T-helper 17 cell (primary cell): Measurements from ENCODE around the gene C1QB. TPM values are rescaled to one million over a fixed set of nuclear protein-coding genes. Genes with fewer than 3 reads are reported as not detected.
"Not testable (repeated sequence)": the region's sequence is repeated elsewhere in the genome, so short reads cannot be mapped to it uniquely, and the experiment has no call there.

ENCODE experiments used
- ATAC-seq: fragments of 150-1000 bp; cut with Tn5 transposase; 2 replicates; pipeline ENCODE4 v1.10.0; 2021; ENCODE audit warnings: mild to moderate bottlenecking, moderate library complexity
- DNase-seq, 3 donors: peaks; one replicate each; pipeline versions ENCODE4 v3.0.0 to v3.0.0-alpha.2; 2020 to 2021
- H3K9me3 ChIP-seq: one replicate; pipeline ENCODE4 v1.7.0; 2013; ENCODE audit warnings: low read length, mild to moderate bottlenecking; ENCODE audit not compliant: control insufficient read depth, poor library complexity, severe bottlenecking
- H3K27ac Mint-ChIP-seq: one replicate; pipeline ENCODE4 v1.8.0; 2022; ENCODE audit warnings: mild to moderate bottlenecking, moderate library complexity, mixed read lengths
- H3K27me3 Mint-ChIP-seq: one replicate; pipeline ENCODE4 v1.8.0; 2022; ENCODE audit warnings: mixed read lengths
- H3K36me3 Mint-ChIP-seq: one replicate; pipeline ENCODE4 v1.8.0; 2022; ENCODE audit warnings: low read depth, mixed read lengths
- H3K4me1 Mint-ChIP-seq: one replicate; pipeline ENCODE4 v1.8.0; 2022; ENCODE audit warnings: mild to moderate bottlenecking, mixed read lengths
- H3K4me3 Mint-ChIP-seq: one replicate; pipeline ENCODE4 v1.8.0; 2022; ENCODE audit warnings: mild to moderate bottlenecking, moderate library complexity, mixed read lengths
- total RNA-seq, 4 donors: library from RNA in 2 of 4; stranded (reverse) in 2 of 4; gene quantifications; one replicate each; pipeline ENCODE4 v1.2.3 and lab custom pipeline; 2022 to 2026

The C1QB gene
- total RNA-seq, 2 donors from 2014 or later, result not detected

DNA sequence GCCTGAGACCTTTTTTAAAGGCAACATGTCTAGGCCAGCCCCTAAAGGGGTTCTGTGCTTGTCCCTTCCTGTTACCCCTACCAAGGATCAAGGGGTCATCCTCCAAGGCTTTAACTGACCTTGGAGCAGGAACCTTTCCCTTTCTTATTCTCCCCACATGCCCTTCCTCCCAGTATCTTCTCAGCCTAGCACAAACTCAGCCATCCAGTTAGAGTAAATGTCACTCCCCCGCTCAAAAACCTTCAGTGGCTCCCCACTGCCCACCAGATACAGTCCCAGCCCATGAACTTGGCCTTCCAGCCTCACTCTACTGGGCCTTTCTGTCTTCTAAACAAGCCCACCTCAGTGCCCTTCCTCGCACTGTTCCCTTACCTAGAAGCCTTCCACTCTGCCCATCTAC lies 8.8 kb downstream of the C1QB start:
- Mint-ChIP-seq H3K4me3 (no peak overlapping the region), H3K4me1 (no peaks in the 10 kb centered on the region), H3K36me3 (no peaks in the 10 kb centered on the region), H3K27me3 (peaks cover 55% of the 10 kb centered on the region), H3K27ac (no peak overlapping the region)
- H3K9me3 ChIP-seq, result no peaks in the 10 kb centered on the region
- DNase-seq (no peak), ATAC-seq (no peak)

DNA sequence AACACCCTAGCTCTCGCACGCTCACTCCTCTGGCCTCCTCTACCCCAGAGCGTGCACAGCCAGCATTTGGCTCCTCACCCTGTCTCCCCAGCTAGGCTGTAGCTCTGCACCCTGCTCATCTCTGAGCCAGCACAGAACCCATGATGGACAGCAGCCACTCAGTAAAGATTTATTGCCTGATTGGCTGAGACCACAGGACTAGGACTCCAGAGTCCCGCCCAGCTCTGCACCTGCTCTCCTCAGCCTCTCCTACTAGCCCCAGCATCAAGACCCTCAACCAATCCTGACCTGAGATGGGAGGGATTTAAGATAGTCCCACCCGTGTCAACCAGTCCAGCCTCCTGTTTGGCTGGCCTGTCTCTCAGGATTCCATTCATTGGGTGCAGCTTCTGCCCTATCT lies 9.3 kb downstream of the C1QB start:
- no peak overlapping the region for H3K4me3 Mint-ChIP-seq
- H3K4me1 Mint-ChIP-seq, result no peaks in the 10 kb centered on the region
- ATAC-seq (no peak), DNase-seq (no peak)
- no peaks in the 10 kb centered on the region for H3K9me3 ChIP-seq
- H3K27me3 Mint-ChIP-seq, result peaks cover 53% of the 10 kb centered on the region
- H3K36me3 Mint-ChIP-seq, result no peaks in the 10 kb centered on the region
- H3K27ac Mint-ChIP-seq, result peak overlapping the region; percentile 17

DNA sequence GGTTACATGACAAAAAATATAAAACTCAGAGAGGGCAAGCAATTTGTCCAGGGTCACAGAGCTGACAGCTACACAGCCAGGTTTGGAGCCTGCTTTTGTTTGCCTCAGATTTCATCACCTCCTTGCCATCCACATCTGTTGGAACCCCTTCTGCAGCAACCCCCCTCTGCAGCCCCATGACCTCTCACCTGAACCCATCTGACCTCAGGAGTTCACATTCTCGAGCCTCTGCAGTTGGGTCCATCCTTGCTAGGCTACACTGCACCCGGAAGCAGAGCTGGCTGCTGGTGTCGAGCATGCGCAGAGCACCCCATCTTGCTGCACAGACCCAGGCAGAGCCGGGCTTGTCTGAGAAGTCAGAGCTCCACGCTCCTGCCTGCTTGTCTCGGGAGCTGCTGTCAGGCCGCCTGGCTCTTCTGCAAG lies 10.0 kb downstream of the C1QB start:
- DNase-seq (no peak), ATAC-seq (no peak)
- Mint-ChIP-seq H3K4me1 (peaks cover 2% of the 10 kb centered on the region), H3K36me3 (no peaks in the 10 kb centered on the region), H3K4me3 (no peak overlapping the region), H3K27ac (no peak overlapping the region), H3K27me3 (peaks cover 55% of the 10 kb centered on the region)
- no peaks in the 10 kb centered on the region for H3K9me3 ChIP-seq

DNA sequence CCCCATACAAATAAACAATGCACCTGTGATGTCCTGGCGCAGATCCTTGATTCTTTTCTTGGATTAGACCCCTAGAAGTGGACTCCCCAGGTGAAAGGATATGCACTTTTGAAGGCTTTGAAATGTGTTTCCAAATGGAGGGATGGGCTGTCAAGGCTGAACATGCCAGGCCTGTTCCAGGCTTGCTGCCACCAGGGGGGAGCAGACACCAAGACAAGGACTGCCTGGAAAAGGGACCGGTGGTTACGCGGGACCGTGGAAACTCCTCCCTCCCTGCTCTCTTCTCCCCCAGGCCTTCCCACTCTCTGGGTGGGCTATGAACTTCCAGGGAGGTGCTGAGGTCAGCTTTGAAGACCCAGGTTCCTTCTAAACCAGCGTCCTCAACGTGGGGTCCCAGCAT lies 12.7 kb downstream of the C1QB start:
- Mint-ChIP-seq H3K36me3 (no peaks in the 10 kb centered on the region), H3K27me3 (peaks cover 67% of the 10 kb centered on the region), H3K4me1 (peaks cover 2% of the 10 kb centered on the region), H3K4me3 (no peak overlapping the region), H3K27ac (no peak overlapping the region)
- ATAC-seq, result no peak
- DNase-seq, result no peak
- H3K9me3 ChIP-seq, result no peaks in the 10 kb centered on the region

DNA sequence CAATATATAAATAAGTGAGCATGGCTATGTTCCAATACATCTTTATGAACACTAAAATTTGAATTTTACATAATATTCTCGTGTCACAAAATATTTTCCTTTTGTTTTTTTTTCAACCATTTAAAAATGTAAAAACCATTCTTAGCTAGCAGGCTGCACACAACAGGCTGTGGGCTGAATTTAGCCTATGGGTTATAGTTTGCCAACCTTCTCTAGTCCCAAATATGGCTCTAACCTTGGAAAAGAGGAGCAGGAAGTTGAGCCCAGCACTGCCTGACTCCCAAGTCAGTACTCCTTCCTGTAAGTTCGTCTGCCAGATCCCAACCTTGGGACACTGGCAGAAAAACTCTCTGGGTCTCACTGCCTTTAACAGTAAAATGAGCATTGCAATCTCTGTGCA lies 13.4 kb downstream of the C1QB start:
- Mint-ChIP-seq H3K36me3 (no peaks in the 10 kb centered on the region), H3K27ac (no peak overlapping the region), H3K27me3 (peaks cover 71% of the 10 kb centered on the region), H3K4me3 (no peak overlapping the region), H3K4me1 (peaks cover 2% of the 10 kb centered on the region)
- DNase-seq (no peak), ATAC-seq (no peak)
- no peaks in the 10 kb centered on the region for H3K9me3 ChIP-seq

DNA sequence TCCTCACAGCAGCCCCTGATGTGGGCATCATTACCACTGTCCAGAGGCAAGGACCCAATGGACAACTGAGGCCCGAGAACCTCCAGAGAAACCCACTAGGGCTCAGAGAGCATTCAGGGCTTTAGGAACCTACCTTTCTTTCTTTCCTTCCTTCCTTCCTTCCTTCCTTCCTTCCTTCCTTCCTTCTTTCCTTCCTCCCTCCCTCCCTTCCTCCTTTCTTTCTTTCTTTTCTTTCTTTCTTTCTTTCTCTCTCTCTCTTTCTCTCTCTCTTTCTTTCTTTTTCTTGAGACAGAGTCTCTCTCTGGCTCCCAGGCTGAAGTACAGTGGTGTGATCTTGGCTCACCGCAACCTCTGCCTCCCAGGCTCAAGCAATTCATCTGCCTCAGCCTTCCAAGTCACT lies 15.8 kb downstream of the C1QB start:
- DNase-seq, H3K9me3 ChIP-seq, H3K27ac Mint-ChIP-seq, H3K4me3 Mint-ChIP-seq, H3K4me1 Mint-ChIP-seq, ATAC-seq, H3K36me3 Mint-ChIP-seq: not testable (repeated sequence)
- H3K27me3 Mint-ChIP-seq, result peaks cover 78% of the 10 kb centered on the region

DNA sequence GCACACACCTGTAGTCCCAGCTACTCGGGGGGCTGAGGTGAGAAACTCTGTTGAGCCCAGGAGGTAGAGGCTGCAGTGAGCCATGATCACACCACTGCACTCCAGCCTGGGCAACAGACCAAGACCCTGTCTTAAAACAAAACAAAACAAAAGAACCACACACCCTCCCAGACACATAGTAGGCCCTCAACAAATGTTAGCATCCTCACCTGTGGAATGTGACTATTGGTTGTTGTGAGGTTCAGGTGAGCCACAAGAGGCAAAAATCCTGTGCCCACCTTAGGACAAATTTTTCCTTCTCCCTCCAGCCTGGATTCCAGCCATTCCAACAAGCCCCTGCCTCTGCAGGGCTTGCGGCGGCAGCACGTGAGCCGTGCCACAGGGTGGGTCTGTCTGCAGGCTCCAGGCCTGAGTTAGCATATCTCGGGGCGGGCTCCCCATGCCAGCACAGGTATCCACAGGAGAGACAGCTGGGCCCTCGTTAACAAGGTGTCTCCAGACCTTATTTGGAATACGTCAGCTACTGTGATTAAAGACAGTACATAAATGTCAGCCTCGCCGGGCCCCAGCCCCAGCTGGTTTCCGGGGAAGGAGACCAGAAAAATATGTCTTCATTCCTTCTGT lies 17.4 kb downstream of the C1QB start:
- no peaks in the 10 kb centered on the region for H3K9me3 ChIP-seq
- H3K27me3 Mint-ChIP-seq, result peaks cover 77% of the 10 kb centered on the region
- H3K4me3 Mint-ChIP-seq, result no peak overlapping the region
- H3K36me3 Mint-ChIP-seq, result no peaks in the 10 kb centered on the region
- DNase-seq (no peak), ATAC-seq (no peak)
- no peak overlapping the region for H3K27ac Mint-ChIP-seq
- peaks cover 4% of the 10 kb centered on the region for H3K4me1 Mint-ChIP-seq

DNA sequence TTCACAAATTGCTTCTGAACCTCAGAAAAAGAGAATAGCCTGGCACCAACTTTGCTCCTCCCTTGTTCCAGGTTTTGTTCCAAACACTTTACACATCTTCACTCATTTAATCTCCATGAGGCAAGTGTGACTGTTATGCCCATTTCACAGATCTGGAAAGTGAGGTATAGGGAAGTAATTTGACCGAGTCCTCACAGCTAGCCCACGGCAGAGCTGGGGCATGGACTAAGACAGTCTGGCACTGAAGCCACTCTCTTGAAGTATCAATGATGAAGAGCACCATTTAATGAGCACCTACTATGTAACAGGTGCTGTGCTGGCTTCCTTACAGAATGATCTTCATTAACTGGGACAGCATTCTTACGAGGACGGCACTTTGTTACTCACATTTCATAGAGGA lies 19.0 kb downstream of the C1QB start:
- no peak for DNase-seq
- Mint-ChIP-seq H3K27ac (no peak overlapping the region), H3K36me3 (no peaks in the 10 kb centered on the region), H3K4me3 (no peak overlapping the region), H3K27me3 (peaks cover 74% of the 10 kb centered on the region), H3K4me1 (peaks cover 4% of the 10 kb centered on the region)
- no peaks in the 10 kb centered on the region for H3K9me3 ChIP-seq
- no peak for ATAC-seq

DNA sequence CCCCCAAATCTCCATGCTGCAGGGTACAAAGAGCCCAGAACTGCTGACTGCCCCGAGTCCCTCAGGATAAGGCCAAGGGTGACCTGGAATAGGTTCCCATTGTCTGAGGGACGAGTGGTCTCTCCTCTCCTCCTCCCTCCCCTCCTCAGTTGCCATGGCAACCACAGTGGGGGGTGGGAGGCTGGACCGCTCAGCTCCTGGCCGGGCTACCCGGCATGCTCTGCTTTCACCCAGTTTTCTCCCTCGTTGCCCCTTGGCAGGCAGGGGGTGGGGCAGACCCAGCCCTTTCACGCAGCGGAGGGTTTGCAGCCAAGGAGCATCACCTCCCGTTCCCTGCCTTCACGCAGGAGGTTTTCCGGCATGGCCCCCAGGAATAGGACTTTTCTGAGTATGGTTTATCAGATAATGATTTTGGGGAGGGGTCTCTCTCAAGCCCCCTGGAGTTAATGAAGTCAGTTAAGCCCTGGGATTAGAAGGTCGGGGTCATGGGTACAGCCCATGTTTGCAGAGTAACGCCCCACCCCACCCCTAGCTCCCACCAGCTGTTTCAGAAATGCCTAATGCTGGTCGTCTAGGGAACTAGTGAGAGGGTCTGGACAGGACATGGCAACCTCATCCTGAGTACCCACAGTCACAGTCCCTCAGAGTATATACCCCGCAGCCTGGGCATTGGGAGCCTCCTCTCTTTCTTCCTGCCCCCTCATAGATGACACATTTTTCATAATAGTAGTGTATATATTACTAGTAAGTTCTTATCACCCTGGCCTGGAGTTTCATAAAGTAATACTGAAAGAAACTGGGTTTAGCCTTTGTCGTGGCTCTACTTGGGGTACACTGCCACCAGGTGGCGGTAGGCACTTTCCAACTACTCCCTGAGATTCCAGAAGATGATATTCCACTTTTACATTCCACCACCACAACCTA lies 20.7 kb downstream of the C1QB start:
- Mint-ChIP-seq H3K4me3 (no peak overlapping the region), H3K27me3 (peaks cover 61% of the 10 kb centered on the region), H3K4me1 (peaks cover 2% of the 10 kb centered on the region), H3K27ac (no peak overlapping the region), H3K36me3 (no peaks in the 10 kb centered on the region)
- no peaks in the 10 kb centered on the region for H3K9me3 ChIP-seq
- DNase-seq, result no peak
- ATAC-seq, result no peak

DNA sequence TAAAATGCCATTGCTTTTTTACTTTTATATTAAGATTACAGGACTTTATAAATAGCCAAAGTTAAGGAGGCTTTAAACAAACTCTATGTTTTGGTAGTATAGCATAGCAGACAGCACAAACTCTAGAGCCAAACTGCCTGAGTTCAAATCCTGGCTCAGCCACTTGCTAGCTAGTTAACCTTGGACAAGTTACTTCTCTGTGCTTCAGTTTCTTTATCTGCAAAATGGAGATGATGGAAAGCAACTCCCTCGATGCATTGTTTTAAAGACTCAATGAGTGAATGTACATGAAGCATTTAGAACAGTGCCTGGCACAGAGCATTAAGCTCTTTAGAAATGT lies 21.3 kb downstream of the C1QB start:
- DNase-seq (no peak), ATAC-seq (no peak)
- no peak overlapping the region for H3K4me3 Mint-ChIP-seq
- peaks cover 2% of the 10 kb centered on the region for H3K4me1 Mint-ChIP-seq
- H3K27me3 Mint-ChIP-seq, result peaks cover 56% of the 10 kb centered on the region
- H3K27ac Mint-ChIP-seq, result no peak overlapping the region
- H3K36me3 Mint-ChIP-seq, result no peaks in the 10 kb centered on the region
- no peaks in the 10 kb centered on the region for H3K9me3 ChIP-seq

DNA sequence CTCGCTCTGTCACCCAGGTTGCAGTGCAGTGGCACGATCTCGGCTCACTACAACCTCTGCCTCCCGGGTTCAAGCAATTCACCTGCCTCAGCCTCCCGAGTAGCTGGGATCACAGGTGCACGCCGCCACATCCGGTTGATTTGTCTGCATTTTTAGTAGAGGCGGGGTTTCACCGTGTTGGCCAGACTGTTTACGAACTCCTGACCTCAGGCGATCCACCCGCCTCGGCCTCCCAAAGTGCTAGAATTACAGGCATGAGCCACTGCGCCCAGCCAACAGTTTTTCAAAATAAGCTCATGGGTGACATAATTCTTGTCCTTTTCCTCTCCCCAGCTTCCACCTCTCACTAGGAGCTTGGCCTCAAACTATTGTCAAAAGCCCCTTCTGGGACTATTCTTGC lies 23.1 kb downstream of the C1QB start:
- not testable (repeated sequence) for H3K27ac Mint-ChIP-seq, DNase-seq, ATAC-seq, H3K9me3 ChIP-seq, H3K4me3 Mint-ChIP-seq, H3K36me3 Mint-ChIP-seq, H3K4me1 Mint-ChIP-seq
- peaks cover 39% of the 10 kb centered on the region for H3K27me3 Mint-ChIP-seq

DNA sequence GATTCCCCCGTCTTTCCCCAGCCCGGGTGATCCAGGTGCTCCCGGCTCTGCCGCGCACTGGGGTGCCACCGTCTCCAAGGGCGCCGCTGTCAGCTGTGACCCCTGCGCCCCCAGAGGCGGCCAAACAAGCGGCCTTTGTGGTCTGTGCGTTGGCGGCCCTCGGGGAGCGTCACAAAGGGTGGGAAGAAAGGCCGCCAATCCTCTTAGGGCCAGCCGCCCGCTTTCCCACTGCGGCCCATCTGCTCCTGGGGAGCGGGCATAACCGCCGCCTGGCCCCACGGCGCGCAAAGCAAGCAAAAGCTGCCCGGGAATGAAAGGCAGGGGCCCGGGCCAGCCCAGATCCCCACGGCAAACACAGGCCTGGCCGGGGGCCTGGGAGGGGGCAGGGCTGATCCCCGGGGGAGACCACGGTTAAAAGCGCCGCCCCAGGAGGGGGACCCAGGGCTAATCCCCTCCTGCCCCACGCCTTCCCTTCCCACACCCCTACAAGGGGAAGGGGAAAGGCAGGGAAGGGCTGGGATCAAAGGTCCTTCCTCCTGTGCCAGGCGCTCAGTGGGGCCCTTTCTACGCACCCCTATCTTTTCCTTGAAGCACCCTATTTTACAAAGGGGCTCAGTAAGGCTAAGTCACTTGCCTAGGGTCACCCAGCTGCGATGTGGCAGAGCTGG lies 24.0 kb downstream of the C1QB start:
- H3K9me3 ChIP-seq, result no peaks in the 10 kb centered on the region
- no peak overlapping the region for H3K4me3 Mint-ChIP-seq
- H3K27ac Mint-ChIP-seq, result no peak overlapping the region
- H3K27me3 Mint-ChIP-seq, result peaks cover 30% of the 10 kb centered on the region
- DNase-seq (no peak), ATAC-seq (no peak)
- H3K36me3 Mint-ChIP-seq, result no peaks in the 10 kb centered on the region
- peaks cover 2% of the 10 kb centered on the region for H3K4me1 Mint-ChIP-seq

DNA sequence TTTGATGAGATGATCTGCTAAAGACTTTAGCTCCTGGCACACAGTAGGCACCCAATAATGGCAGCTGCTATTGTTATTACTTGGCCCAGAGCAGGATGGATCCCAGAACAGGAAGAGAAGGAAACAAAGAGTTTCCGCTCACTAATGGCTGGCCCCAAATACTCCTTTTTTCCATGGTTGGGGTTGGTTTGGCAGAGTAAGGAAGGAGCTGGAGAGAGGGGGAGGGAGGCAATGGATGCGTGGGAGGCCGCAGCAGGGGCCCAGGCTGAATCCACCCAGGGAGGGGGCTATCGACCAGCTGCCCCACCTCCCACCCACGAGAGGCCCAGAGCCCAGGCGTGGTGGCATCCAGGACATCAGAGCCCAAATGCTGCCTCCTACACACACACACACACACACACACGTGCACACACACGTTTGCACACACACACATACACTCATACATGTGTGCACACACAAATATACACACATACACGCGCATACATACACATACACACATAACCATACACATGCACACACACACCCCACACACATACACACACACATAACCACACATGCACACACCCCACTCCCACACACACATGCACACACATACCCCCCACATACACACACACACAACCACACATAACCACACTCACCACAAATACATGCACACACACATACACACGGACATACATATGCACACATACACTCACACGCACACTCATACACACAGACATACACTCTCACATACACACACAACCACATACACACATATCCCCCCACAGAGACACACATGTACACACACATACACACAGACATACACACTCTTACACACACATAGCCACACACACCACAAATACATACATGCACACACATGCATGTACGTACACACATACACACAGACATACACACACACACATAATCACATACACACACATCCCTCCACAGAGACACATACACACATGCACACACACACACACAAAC lies 25.2 kb downstream of the C1QB start:
- Mint-ChIP-seq H3K36me3 (no peaks in the 10 kb centered on the region), H3K27ac (no peak overlapping the region), H3K4me3 (no peak overlapping the region), H3K4me1 (peaks cover 2% of the 10 kb centered on the region), H3K27me3 (peaks cover 19% of the 10 kb centered on the region)
- DNase-seq (no peak), ATAC-seq (no peak)
- H3K9me3 ChIP-seq, result no peaks in the 10 kb centered on the region
